Stimulated activated CD8-positive, alpha-beta memory T cell treated with anti-CD3 and anti-CD28 coated beads, Interleukin-7, amount 100 ng/mL, for 1 hour (primary cell): ENCODE measurements around the gene GP9.

Experiments
- DNase-seq, 2 donors: peaks; one replicate each; pipeline ENCODE4 v3.0.0-alpha.2; 2020; ENCODE audit warnings: low read depth in 2 of 2

Gene GP9

GRCh38 chr3:129028866-129029265 is 31.7 kb upstream of the GP9 start:
- no peak for DNase-seq

GRCh38 chr3:129030611-129031010 is 30.0 kb upstream of the GP9 start:
- DNase-seq, result no peak

DNA sequence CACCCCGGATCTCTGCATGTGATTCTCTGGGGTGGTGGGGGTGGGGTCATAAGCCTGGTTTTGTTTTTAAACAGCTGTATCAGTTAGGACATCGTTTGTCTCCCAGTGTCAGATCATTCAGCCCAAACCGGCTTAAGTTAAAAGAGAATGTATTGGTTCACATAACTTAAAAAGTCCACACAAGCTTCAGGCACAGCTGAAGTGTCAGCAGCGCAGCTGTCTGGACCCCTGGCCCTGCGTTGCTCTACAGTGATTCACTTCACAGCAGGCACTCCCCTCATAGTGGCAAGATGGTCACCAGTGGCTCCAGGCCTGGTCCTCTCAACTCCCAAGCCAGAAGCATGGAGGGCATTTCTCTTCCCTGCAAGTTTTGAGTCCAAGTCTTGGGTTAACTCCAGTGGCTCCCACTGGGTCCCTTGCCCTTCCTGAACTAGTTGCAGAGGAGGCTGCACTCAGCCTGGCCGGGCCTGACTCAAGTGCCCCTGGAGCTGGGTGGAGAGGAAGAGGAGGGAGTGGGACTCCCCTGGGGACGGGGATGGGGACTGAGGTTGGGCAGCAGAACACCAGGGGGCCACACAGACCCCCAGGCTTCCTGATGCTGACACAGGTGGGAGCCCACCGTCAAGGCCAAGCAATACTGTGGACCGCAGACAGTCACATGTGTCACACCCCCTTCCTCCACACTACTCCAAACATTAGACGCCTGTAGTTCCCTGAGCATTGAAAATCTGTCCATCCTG is 28.9 kb upstream of the GP9 start:
- no peak for DNase-seq

DNA sequence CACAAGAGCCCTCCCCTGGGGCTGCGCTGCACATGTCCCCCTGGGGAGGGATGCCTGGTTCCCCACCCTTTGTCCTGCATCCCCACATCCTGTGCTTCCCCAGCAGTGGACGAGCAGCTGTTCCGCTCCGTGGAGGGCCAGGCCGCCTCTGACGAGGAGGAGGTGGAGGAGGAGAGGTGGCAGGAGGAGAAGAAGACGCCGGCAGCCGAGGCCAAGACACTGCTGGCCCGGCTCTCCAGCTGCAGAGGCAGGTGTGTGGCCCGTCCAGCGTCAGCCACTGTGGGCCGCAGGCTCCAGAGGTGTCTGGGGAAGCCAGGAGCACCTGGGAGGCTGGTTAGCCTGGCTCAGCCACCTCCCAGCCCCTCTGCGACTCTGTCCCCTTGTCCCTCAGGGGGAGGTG is 27.9 kb upstream of the GP9 start:
- DNase-seq, result no peak

GRCh38 chr3:129033151-129033550 is 27.4 kb upstream of the GP9 start:
- no peak for DNase-seq

- no peak for DNase-seq
Measured at GRCh38 chr3:129033633-129034321, 26.8 kb upstream of the GP9 start.

DNA sequence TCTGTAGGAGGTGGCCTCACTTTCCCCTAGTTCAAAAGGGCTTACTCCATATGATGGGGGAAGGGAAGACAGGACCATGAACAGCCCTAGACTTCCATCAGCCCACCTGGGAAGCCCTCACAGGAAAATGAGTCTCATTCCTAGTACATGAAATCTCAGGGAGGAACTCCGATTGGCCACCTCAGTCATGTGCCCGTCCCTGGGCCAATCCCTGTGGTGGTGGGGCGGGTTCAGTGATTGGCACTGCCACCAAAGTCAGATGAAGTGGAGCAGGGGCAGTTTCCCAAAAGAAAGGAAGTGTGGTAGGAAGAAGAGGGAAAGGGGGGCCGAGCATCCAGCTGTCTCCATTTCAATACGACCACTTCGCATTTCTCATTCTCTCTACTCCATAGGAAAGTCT is 25.9 kb upstream of the GP9 start:
- no peak for DNase-seq

GRCh38 chr3:129035360-129036221 is 25.0 kb upstream of the GP9 start:
- DNase-seq, result no peak

GRCh38 chr3:129036222-129037092 is 24.1 kb upstream of the GP9 start:
- no peak for DNase-seq

DNA sequence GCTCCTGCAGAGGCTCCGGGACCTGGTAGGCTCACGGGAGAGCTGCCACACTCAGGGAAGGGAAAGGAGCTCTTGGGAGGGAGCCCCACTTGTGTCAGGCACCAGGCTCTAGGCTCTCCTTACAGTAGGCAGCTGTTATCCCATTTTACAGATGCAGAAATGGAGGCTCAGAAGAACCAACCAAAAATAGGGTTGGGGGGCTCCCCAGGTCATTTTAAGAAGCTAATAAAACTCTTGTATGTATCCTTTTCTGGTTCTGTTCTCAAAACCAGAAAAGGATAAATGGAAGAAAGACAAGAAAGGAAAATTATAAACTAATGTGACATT is 23.5 kb upstream of the GP9 start:
- no peak for DNase-seq

GRCh38 chr3:129038121-129038855 is 22.3 kb upstream of the GP9 start:
- no peak for DNase-seq

DNA sequence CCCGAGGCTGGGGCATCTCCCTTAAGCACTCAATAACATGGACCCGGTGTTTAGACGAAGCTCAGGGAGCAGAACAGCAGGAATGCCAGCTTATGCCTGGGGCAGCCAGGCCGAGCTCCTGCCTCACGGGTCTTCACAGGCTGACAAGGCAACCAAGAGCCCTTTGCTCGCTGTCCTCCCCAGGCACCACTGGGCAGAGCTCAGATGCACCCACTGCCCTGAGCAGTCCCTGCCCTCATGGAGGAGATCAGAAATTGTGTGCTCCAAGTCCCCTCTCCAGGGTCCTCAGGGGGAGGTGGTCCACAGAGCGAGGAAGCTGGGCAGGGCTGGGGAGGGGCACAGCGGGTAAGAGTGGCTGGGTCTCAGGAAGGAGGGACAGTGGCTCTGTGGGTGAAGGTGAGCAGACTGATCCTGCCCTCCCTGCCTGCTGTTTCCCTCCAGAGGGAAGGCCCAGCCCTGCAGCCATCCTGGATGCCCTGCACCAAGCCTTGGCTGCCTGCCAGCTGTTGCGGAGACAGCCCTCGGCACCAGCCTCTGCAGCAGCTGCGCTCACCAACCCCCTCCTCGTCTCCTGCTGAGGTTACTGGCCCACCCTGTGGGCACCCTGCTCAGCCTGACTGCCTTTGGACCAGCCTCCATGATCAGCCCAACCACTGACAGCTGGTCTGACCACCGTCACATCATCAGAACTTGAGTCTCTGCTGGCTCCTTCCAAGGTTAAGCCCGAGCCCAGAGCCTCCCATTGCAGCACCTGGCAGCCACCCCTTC is 21.1 kb upstream of the GP9 start:
- no peak for DNase-seq

- no peak for DNase-seq
Measured at GRCh38 chr3:129040039-129040336, 20.6 kb upstream of the GP9 start.

DNA sequence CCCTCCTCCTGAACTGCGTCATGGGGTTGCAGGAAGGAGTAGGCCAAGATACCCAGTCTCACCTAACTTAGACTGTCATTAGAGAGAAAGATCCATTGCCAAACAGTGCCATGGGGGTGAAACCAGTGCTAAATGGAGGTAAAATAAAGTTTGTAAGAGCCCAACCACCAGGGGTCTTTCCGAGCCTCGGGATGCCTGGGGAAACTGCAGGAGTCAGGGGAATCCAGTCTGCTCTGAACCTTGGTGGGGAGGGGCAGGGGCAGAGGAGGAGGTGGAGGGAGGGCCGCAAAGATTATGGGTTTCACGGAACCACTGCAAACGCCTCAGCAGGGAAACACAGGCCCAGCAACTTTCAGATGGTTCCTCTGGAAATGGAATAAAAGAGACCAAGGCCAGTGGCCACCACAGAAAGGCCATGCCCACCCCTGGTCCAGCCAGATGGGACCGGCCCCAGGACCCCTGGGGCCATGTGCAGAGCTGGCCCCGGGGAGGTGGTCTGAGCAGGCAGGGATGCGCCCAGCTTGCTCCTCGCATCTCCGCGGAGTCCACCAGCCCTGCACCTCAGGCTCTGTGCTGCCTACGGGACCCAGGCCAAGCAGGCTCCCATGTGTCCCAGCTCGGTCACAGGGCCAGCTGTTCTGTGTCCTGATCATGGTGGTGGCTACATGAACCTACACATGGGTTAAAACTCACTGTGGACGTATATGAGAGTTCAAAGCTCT is 19.8 kb upstream of the GP9 start:
- DNase-seq, result no peak

DNA sequence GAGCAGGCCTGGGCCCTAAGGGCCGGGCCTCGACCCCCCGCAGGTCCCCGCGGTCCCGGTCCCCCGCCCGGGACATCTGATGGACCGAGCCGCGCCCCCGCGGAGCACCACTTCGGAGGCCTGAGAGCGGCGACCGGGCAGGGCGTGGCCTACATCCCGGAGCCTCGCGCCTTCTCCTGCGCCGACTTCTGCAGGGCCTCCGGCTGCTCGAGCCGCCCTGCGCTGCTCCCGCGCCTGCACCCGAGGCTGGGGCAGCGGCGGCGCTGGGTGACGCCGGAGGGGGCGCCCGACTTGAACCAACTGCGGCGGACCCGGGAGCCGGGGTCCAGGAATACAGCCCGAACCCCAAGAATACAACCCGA is 14.9 kb upstream of the GP9 start:
- DNase-seq, result no peak

GRCh38 chr3:129046037-129046731 is 14.4 kb upstream of the GP9 start:
- no peak for DNase-seq

- no peak for DNase-seq
Measured at GRCh38 chr3:129046732-129047552, 13.6 kb upstream of the GP9 start.

- DNase-seq, result no peak
Measured at GRCh38 chr3:129047553-129047839, 13.1 kb upstream of the GP9 start.
